ENCODE data around the gene CRAMP1.
"Not testable (repeated sequence)": the region's sequence is repeated elsewhere in the genome, so short reads cannot be mapped to it uniquely, and the experiment has no call there.

The CRAMP1 gene

GRCh38 chr16:1690810-1691209 lies 78.7 kb downstream of the CRAMP1 start:
- no peak for DNase-seq

- DNase-seq: no peak
Measured at GRCh38 chr16:1691276-1691675, 79.1 kb downstream of the CRAMP1 start.

GRCh38 chr16:1691956-1692355 lies 79.8 kb downstream of the CRAMP1 start:
- DNase-seq: no peak

GRCh38 chr16:1696863-1697262 lies 84.7 kb downstream of the CRAMP1 start:
- no peak for DNase-seq

DNA sequence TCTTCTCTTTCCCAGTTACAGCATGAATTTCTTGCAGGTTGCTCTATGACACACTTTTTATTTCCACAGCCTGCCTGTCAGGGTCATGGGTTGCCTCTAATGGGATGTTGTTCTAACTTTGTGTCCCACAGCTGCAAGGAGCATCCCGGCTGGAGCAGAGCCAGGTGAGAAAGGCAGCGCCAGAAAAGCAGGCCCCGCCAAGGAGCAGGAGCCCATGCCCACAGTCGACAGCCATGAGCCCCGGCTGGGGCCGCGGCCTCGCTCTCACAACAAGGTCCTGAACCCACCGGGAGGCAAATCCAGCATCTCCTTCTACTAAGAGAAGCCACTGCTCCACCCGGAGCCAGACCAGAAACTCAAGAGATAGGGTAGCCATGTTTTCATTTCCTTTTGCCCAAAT lies 86.5 kb downstream of the CRAMP1 start:
- no peak for DNase-seq

- no peak for DNase-seq
Measured at GRCh38 chr16:1700246-1700645, 88.1 kb downstream of the CRAMP1 start.

- no peak for DNase-seq
Measured at GRCh38 chr16:1701216-1701878, 89.2 kb downstream of the CRAMP1 start.

GRCh38 chr16:1705324-1705687 lies 93.1 kb downstream of the CRAMP1 start:
- not testable (repeated sequence) for DNase-seq

GRCh38 chr16:1705688-1706385 lies 93.7 kb downstream of the CRAMP1 start, which contains the start of gene MAPK8IP3:
TSS of gene MAPK8IP3 (plus strand) at chr16:1706195. CDS start at chr16:1706340, 145 bp downstream.
- DNase-seq: peak; percentile 84

- DNase-seq: no peak
Measured at GRCh38 chr16:1706386-1707192, 94.4 kb downstream of the CRAMP1 start.

- DNase-seq: no peak
Measured at GRCh38 chr16:1707193-1707790, 95.1 kb downstream of the CRAMP1 start.

DNA sequence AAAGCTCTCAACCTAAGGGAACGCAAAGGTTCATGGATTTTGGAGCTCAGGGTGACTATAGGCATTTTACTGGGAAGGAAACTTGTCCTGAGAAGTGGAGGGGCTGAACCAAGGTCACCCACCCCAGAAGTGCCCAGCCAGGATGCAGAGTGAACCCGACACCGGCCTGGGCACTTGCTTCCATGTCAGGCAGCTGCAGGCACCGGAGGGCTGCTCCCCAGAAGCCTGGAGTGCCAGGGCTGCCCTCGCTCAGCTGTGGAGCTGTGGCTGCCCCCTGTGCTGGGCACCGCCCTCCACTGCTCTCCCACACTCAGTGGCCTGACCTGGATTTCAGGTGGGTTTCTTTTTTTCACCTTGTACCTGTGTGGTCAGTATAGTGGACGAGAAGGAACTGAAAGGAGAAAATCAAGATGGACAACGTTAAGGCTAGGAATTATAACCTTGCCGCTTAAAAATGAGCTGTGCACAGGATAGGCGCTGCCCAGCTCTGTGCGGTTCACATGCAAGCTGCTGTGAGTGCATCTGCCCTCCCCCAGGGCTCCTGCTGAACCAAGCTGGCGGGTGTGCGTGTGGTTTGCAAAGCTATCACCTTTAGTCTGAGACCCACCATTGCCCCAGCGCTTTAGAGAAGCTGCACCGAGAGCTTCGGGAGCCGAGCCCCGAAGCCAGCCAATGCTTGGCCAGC lies 96.1 kb downstream of the CRAMP1 start:
- DNase-seq: no peak

GRCh38 chr16:1708768-1709180 lies 96.6 kb downstream of the CRAMP1 start:
- DNase-seq: no peak

DNA sequence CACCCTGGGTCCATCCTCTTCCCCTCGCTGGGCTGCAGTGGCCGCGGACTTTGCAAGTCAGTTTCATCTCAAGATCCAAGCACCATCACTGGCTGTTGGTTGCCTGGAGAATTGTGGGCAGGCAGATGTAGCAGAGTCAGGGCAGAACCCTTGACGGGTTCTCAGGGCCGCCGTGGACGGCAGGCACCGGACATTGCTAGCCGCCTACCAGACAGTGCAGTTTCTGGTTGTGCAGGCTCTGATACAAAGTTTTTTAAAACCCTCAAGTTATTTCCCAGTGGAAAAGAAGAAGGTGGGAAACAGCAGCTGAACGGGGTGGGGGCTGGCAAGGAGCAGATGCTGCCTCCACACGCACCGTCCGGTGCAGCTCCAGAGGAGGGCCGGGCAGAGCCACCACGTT lies 97.2 kb downstream of the CRAMP1 start:
- no peak for DNase-seq

DNA sequence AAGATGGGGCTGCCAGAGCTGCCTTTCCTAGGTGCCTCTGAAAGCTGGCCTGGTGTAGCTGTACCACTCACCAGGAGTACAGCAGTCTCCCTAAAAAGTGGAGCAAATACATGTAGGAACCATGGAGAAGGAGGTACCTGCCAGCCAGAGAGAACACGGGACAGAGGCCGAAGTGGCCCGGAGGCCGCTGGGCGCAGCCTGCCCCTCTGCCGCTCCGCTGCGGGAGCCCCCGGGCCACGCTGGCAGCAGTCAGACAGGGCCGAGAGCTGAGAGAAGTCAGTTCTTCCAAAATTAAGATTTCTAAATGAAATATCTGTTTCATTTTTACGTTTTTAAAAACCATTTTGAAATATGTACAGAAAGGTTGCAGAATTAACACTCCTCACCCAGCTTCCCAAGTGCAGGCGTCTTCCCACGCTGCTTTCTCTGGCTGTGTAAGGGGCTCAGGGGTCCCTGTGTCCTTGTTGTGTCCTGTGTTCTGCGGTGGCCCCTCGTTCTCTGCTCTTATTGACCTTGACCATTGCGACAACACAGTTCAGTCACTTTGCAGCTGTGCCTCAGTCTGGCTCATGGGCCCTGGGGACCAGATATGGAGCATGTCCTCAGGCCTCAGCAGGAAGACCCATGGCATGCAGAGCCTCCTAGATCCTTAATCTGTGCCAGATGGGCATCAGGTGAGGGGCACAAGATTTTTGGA lies 98.8 kb downstream of the CRAMP1 start:
- no peak for DNase-seq

DNA sequence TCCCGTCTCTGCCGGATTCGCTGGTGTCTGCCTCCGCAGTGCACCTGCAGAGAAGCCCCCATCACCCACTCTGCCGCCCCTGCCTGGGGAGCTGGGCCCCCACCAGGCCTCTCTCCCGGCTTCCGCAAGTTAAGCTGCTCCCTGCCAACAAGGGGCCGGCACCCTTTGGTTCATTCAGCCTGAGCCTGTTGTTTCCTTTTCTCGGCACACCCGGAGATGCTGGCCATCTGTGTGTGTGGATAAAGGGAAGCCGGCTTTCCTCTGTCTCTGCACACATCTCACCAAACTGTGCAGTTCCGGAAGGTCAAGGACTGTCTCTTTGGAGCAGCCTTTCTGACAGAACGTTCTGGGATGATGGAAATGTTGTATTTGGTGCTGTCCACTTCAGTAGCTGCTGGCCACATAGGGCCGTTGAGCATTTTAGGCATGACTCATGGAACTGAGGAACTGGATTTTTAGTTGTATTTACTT lies 100.7 kb downstream of the CRAMP1 start:
- no peak for DNase-seq

DNA sequence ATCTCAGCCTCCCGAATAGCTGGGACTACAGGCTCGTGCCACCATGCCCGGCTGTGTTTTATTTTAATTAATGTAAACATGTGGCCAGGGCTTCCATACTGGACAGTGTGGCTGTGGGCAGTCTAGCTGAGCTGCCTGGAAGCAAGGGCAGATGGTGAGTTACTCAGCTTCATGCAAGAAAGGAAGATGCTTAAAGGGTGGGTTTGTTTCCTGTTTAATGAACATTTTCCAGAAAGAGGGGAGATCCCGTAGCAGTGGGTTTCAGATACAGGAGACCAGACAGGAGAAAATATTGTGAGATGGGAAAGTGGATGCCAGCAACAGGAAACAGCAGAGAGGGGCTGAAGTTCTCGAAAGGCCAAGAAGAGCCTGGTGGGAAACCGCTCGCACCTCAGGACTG lies 101.2 kb downstream of the CRAMP1 start:
- no peak for DNase-seq

DNA sequence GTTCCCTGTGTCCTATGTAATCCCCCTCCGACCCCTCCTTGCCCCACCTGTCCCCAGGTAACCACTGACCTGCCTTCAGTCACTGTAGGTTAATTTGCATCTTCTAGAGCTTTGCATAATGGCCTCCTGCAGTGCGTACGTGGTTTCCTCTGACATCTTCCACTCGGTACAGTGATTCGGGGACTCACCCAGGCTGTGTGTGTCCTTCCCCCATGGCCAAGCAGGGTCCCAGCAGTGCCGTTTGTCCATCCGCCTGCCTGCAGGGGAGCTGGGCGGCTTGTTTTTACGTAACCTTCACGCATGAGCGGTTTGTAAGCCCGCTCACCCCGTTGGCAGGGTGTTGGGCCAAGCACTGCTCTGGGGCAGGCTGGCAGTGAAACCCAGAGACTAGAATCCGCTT lies 101.8 kb downstream of the CRAMP1 start:
- no peak for DNase-seq

GRCh38 chr16:1715220-1715619 lies 103.1 kb downstream of the CRAMP1 start:
- no peak for DNase-seq

DNA sequence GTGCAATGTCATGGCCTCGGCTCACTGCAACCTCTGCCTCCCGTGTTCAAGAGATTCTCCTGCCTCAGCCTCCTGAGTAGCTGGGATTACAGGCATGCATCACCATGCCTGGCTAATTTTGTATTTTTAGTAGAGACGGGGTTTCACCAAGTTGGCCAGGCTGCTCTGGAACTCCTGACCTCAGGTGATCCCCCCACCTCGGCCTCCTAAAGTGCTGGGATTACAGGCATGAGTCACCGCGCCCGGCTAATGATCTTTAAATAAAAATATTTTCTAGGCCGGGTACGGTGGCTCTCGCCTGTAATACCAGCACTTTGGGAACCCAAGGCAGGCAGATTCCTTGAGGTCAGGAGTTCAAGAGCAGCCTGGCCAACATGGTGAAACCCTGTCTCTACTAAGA lies 106.1 kb downstream of the CRAMP1 start:
- not testable (repeated sequence) for DNase-seq

- not testable (repeated sequence) for DNase-seq
Measured at GRCh38 chr16:1719559-1720229, 107.5 kb downstream of the CRAMP1 start.
